A549 treated with GW870086 at 1 μM for 4 hours (cell line): ENCODE results near the gene TINCR. TPM values are rescaled to one million over a fixed set of nuclear protein-coding genes. Genes with fewer than 3 reads are reported as not detected.

Experiments used
- total RNA-seq: library from RNA; stranded (reverse); fragments of 200-300 nt; extraction: Qiagen RNA extraction; gene quantifications from 5 replicates; pipeline ENCODE4 v1.2.3, GENCODE V29; 2022; ENCODE audit warnings: low read depth

Gene TINCR
- total RNA-seq = 2.0 to 3.9 TPM (median 2.3 TPM) in 5 replicates

GRCh38 chr19:5567360-5567969, at the start of gene TINCR:
TSS of gene TINCR (minus strand) at chr19:5567953.

Other genes with a start within 250 kb of the TINCR start
- 18.3 to 30.1 TPM (median 26.8 TPM) in 5 replicates for gene PTPRS, start 227.1 kb downstream of the TINCR start, total RNA-seq
- gene ZNRF4, start 112.5 kb downstream of the TINCR start, total RNA-seq = not detected in 5 replicates
- gene SAFB2, start 54.8 kb upstream of the TINCR start, total RNA-seq = 25.7 to 36.2 TPM (median 34.0 TPM) in 5 replicates
- 49.4 to 56.8 TPM (median 52.6 TPM) in 5 replicates for gene SAFB, start 55.1 kb upstream of the TINCR start, total RNA-seq
- gene MICOS13, start 112.6 kb upstream of the TINCR start, total RNA-seq = 49.7 to 74.6 TPM (median 63.9 TPM) in 5 replicates
- gene HSD11B1L, start 113.1 kb upstream of the TINCR start, total RNA-seq = 3.6 to 5.1 TPM (median 4.7 TPM) in 5 replicates
- gene RPL36, start 122.3 kb upstream of the TINCR start, total RNA-seq = 707 to 899 TPM (median 777 TPM) in 5 replicates
- gene LONP1, start 152.2 kb upstream of the TINCR start, total RNA-seq = 47.9 to 61.8 TPM (median 60.1 TPM) in 5 replicates
- gene CATSPERD, start 152.7 kb upstream of the TINCR start, total RNA-seq = not detected in 5 replicates
- gene PRR22, start 216.8 kb upstream of the TINCR start, total RNA-seq = 1.3 to 3.4 TPM (median 2.9 TPM) in 5 replicates
- 25.9 to 32.3 TPM (median 28.6 TPM) in 5 replicates for gene DUS3L, start 223.2 kb upstream of the TINCR start, total RNA-seq
- gene NRTN, start 237.1 kb upstream of the TINCR start, total RNA-seq = 0.85 to 1.6 TPM (median 1.5 TPM) in 5 replicates